ENCODE results near the gene GPATCH8. TPM values are rescaled to one million over a fixed set of nuclear protein-coding genes. Genes with fewer than 3 reads are reported as not detected.

Gene GPATCH8
- total and polyA plus RNA-seq, 2 of the 8 experiments (the other 6 are each of a cell fraction or from before 2014, with no cell fraction given) = 20.5 to 58.1 TPM

GRCh38 chr17:44496815-44497214 lies 6.4 kb downstream of the GPATCH8 start:
- Histone ChIP-seq H3K18ac (ENCODE audit: extremely low read depth, low read length) (no peak overlapping the region), H3K4me1 (replicated peaks in 1 of 4; ENCODE audit: control insufficient read depth in 3 of 4, insufficient read depth in 4 of 4, low read length in 3 of 4) (no peaks in the 10 kb centered on the region), H2BK5ac (ENCODE audit: low read depth, low read length) (no peak overlapping the region), H2BK120ac (replicated peaks; ENCODE audit: low read depth, low read length) (no peak overlapping the region), H3K9ac (replicated peaks in 1 of 4; ENCODE audit: extremely low read depth in 1 of 4, low read depth in 3 of 4, low read length in 3 of 4) (no peak overlapping the region), H2AFZ (ENCODE audit: low read length) (no peak overlapping the region), H3K9me3 (ENCODE audit: insufficient read depth in 2 of 2, low read depth in 1 of 2, low read length in 1 of 2) (no peaks in the 10 kb centered on the region), H3K4ac (replicated peaks; ENCODE audit: insufficient read length, low read depth, low read length) (no peak overlapping the region), H3K14ac (ENCODE audit: insufficient read length) (no peak overlapping the region), H4K8ac (ENCODE audit: extremely low read depth, insufficient read depth, low read length) (no peak overlapping the region), H4K91ac (replicated peaks; ENCODE audit: insufficient read length, low read length) (no peak overlapping the region), H2BK15ac (ENCODE audit: low read length) (no peak overlapping the region), H3K23ac (ENCODE audit: insufficient read length) (no peak overlapping the region), H3K79me2 (ENCODE audit: control insufficient read depth in 1 of 2, insufficient read depth in 2 of 2, low read length in 2 of 2) (peaks cover 46 to 98% of the 10 kb centered on the region in 2 experiments), H3K27ac (ENCODE audit: low read depth, low read length) (no peak overlapping the region), H3K79me1 (ENCODE audit: low read depth, low read length) (peaks cover 4% of the 10 kb centered on the region; the same call in 1 of the 2 replicates), H3K4me2 (ENCODE audit: insufficient read depth in 1 of 2, low read depth in 2 of 2, low read length in 2 of 2) (no peak overlapping the region), H3K36me3 (ENCODE audit: control insufficient read depth in 2 of 4, insufficient read depth in 4 of 4, low read length in 3 of 4) (no peaks in the 10 kb centered on the region; a peak in 1 of 8 replicates), H2AK5ac (ENCODE audit: low read depth, low read length) (no peak overlapping the region), H2BK12ac (ENCODE audit: low read depth, low read length) (no peak overlapping the region), H3K23me2 (ENCODE audit: low read depth, low read length) (no peaks in the 10 kb centered on the region), H3K27me3 (replicated peaks in 1 of 4; ENCODE audit: control insufficient read depth in 3 of 4, extremely low read depth in 1 of 4, insufficient read depth in 3 of 4, low read length in 3 of 4) (no peaks in the 10 kb centered on the region), H2BK20ac (ENCODE audit: low read length) (no peak overlapping the region), H4K20me1 (replicated peaks in 1 of 2; ENCODE audit: control insufficient read depth in 1 of 2, insufficient read depth in 2 of 2, low read length in 2 of 2) (peaks cover 12 to 16% of the 10 kb centered on the region in 2 experiments), H3K56ac (replicated peaks; ENCODE audit: insufficient read length, low read depth, low read length) (no peak overlapping the region), H3K4me3 (ENCODE audit: extremely low read depth in 1 of 4, insufficient read depth in 2 of 4, low read depth in 3 of 4, low read length in 4 of 4) (no peak overlapping the region), H4K5ac (ENCODE audit: insufficient read length, low read depth, low read length) (no peak overlapping the region)
- FAIRE-seq = no peak
- WGBS, 2 experiments (ENCODE audit: extremely low coverage in 1 of 2, insufficient coverage in 1 of 2, insufficient read length in 1 of 2, insufficient replicate concordance in 2 of 2, low coverage in 1 of 2, low lambda C conversion rate in 2 of 2, missing lambda C conversion rate in 1 of 2) = 92% methylated on average over 2 of the region's 2 CpGs; no CpG with 5 or more reads in 1 of the 2 experiments
- ChIA-PET CTCF (ENCODE audit: partially characterized antibody) (no interaction called here), POLR2A (ENCODE audit: partially characterized antibody) (interaction anchor here (1.3 kb wide), 1 partner anchor 34 kb away, joined by 5 read pairs; no protein-coding TSS in a partner anchor)
- no peak for DNase-seq (ENCODE audit: low read depth in 1 of 2, low spot score in 2 of 2)
- TF ChIP-seq ZNF274 (IDR thresholded peaks at IDR 0.05; ENCODE audit: borderline replicate concordance, extremely low read depth, low read length) (no peak), SIN3A (conservative IDR thresholded peaks at IDR 0.05 in 1 of 2, IDR thresholded peaks at IDR 0.05 in 1 of 2; ENCODE audit: low read depth in 1 of 2, low read length in 2 of 2) (no peak), SP1 (IDR thresholded peaks at IDR 0.05; ENCODE audit: low read depth, low read length) (no peak), GTF2F1 (IDR thresholded peaks at IDR 0.05; ENCODE audit: borderline replicate concordance, low read depth, low read length) (no peak), SP2 (IDR thresholded peaks at IDR 0.05; ENCODE audit: low read length) (no peak), BCL11A (IDR thresholded peaks at IDR 0.05; ENCODE audit: low read depth in 2 of 2, low read length in 2 of 2) (no peak), POU5F1 (IDR thresholded peaks at IDR 0.05; ENCODE audit: low read depth, low read length) (no peak), GABPA (IDR thresholded peaks at IDR 0.05; ENCODE audit: borderline replicate concordance, insufficient read depth, low read length) (no peak), ASH2L (IDR thresholded peaks at IDR 0.05; ENCODE audit: low read length) (no peak), NANOG (IDR thresholded peaks at IDR 0.05; ENCODE audit: insufficient read depth, low read depth, low read length, poor library complexity, severe bottlenecking) (no peak)
- TF ChIP-seq, protein P1, sequence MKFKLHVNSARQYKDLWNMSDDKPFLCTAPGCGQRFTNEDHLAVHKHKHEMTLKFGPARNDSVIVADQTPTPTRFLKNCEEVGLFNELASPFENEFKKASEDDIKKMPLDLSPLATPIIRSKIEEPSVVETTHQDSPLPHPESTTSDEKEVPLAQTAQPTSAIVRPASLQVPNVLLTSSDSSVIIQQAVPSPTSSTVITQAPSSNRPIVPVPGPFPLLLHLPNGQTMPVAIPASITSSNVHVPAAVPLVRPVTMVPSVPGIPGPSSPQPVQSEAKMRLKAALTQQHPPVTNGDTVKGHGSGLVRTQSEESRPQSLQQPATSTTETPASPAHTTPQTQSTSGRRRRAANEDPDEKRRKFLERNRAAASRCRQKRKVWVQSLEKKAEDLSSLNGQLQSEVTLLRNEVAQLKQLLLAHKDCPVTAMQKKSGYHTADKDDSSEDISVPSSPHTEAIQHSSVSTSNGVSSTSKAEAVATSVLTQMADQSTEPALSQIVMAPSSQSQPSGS (IDR thresholded peaks at IDR 0.05; ENCODE audit: low read length) = no peak
- TF ChIP-seq, protein P2, sequence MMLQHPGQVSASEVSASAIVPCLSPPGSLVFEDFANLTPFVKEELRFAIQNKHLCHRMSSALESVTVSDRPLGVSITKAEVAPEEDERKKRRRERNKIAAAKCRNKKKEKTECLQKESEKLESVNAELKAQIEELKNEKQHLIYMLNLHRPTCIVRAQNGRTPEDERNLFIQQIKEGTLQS (IDR thresholded peaks at IDR 0.05; ENCODE audit: insufficient read depth, low read depth, low read length) = no peak

Data from H1 (cell line).